SU-DHL-6 (cell line): ENCODE measurements around the gene ZNF804B.

Experiments used
- CTCF ChIP-seq: fragments of 200-600 bp; sonication (generic); IDR thresholded peaks from one replicate; pipeline ENCODE4 v1.5.1; 2017; ENCODE audit warnings: antibody characterized with exemption, mild to moderate bottlenecking, low read length, moderate library complexity; ENCODE audit not compliant: insufficient read depth, poor library complexity, severe bottlenecking
- EZH2phosphoT487 ChIP-seq: fragments of 200-600 bp; sonication (generic), shearing (Covaris generic); conservative IDR thresholded peaks from 2 replicates; pipeline ENCODE4 v1.6.1; 2018; ENCODE audit warnings: mild to moderate bottlenecking, antibody characterized with exemption, low read length, moderate library complexity, mixed read lengths

GRCh38 chr7:88737632-88738031 lies 21.9 kb upstream of the ZNF804B start:
- TF ChIP-seq CTCF: no peak
- no peak for TF ChIP-seq EZH2phosphoT487
